Vagina (tissue), 2 donors: Measurements from ENCODE around the gene DHDDS.

Experiments used
- POLR2A ChIP-seq, 2 donors: fragments of 450-650 bp; IDR thresholded peaks; one replicate each; pipeline ENCODE4 v1.6.1; 2017; ENCODE audit warnings: antibody characterized with exemption in 2 of 2, mild to moderate bottlenecking in 2 of 2, moderate library complexity in 2 of 2
- TF ChIP-seq, protein P1 (sequence below), 3 experiments: fragments of 450-650 bp in 2 of 3; fragments of 200-600 bp in 1 of 3; sonication (generic) in 1 of 3; IDR thresholded peaks; one replicate each; pipeline ENCODE4 v1.5.1; 2017 to 2019; ENCODE audit warnings: antibody characterized with exemption in 3 of 3, mild to moderate bottlenecking in 2 of 3, moderate library complexity in 2 of 3

DNA sequence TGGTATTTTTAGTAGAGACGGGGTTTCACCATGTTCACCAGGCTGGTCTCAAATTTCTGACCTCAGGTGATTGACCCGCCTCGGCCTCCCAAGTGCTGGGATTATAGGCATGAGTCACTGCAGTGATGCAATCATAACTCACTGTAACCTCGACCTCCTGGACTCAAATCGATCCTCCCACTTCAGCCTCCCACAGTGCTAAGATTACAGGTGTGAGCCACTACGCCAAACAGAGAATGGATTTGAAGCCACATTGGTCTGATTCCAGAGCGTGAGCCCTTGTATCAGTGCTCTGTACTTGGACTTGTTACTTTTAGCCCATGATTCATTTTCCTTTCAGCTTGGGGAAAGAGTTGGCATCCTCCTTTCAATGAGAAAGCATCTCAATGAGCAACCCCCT, 44.7 kb upstream of the DHDDS start:
- TF ChIP-seq, protein P1, sequence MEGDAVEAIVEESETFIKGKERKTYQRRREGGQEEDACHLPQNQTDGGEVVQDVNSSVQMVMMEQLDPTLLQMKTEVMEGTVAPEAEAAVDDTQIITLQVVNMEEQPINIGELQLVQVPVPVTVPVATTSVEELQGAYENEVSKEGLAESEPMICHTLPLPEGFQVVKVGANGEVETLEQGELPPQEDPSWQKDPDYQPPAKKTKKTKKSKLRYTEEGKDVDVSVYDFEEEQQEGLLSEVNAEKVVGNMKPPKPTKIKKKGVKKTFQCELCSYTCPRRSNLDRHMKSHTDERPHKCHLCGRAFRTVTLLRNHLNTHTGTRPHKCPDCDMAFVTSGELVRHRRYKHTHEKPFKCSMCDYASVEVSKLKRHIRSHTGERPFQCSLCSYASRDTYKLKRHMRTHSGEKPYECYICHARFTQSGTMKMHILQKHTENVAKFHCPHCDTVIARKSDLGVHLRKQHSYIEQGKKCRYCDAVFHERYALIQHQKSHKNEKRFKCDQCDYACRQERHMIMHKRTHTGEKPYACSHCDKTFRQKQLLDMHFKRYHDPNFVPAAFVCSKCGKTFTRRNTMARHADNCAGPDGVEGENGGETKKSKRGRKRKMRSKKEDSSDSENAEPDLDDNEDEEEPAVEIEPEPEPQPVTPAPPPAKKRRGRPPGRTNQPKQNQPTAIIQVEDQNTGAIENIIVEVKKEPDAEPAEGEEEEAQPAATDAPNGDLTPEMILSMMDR (IDR thresholded peaks at IDR 0.05) = no peak
- no peak for TF ChIP-seq POLR2A (IDR thresholded peaks at IDR 0.05)
